Adipocyte (in vitro differentiated cells): ENCODE data around the gene PMEPA1.

Experiments
- DNase-seq: peaks from one replicate; pipeline ENCODE4 v3.0.0-alpha.2; 2015; ENCODE audit warnings: low read depth
- H3K27me3 ChIP-seq: replicated peaks from 2 replicates; pipeline ENCODE4 v1.7.0; 2013; ENCODE audit warnings: mild to moderate bottlenecking, low read length, moderate library complexity; ENCODE audit not compliant: control insufficient read depth, insufficient read depth
- H3K36me3 ChIP-seq: 2 replicates; pipeline ENCODE4 v1.7.0; 2013; ENCODE audit warnings: low read length, mild to moderate bottlenecking, moderate library complexity; ENCODE audit not compliant: control insufficient read depth, insufficient read depth, severe bottlenecking
- H3K4me1 ChIP-seq: 2 replicates; pipeline ENCODE4 v1.7.0; 2013; ENCODE audit warnings: mild to moderate bottlenecking, low read length, moderate library complexity; ENCODE audit not compliant: control insufficient read depth, insufficient read depth
- H3K4me3 ChIP-seq: 2 replicates; pipeline ENCODE4 v1.7.0; 2013; ENCODE audit warnings: mild to moderate bottlenecking, low read length, moderate library complexity
- H3K9ac ChIP-seq: 2 replicates; pipeline ENCODE4 v1.7.0; 2013; ENCODE audit warnings: mild to moderate bottlenecking, low read length, moderate library complexity
- H3K9me3 ChIP-seq: 2 replicates; pipeline ENCODE4 v1.7.0; 2013; ENCODE audit warnings: mild to moderate bottlenecking, low read length, moderate library complexity; ENCODE audit not compliant: control insufficient read depth

Gene PMEPA1

GRCh38 chr20:57601211-57601570, 108.6 kb downstream of the PMEPA1 start:
- DNase-seq: no peak
- no peak overlapping the region for H3K4me3 ChIP-seq
- no peaks in the 10 kb centered on the region for H3K36me3 ChIP-seq
- H3K4me1 ChIP-seq: no peaks in the 10 kb centered on the region
- H3K27me3 ChIP-seq: peaks cover 35% of the 10 kb centered on the region
- H3K9ac ChIP-seq: no peak overlapping the region
- H3K9me3 ChIP-seq: no peaks in the 10 kb centered on the region

GRCh38 chr20:57600320-57601210, 109.2 kb downstream of the PMEPA1 start:
- Histone ChIP-seq H3K27me3 (peaks cover 33% of the 10 kb centered on the region), H3K4me3 (no peak overlapping the region), H3K36me3 (no peaks in the 10 kb centered on the region), H3K9ac (no peak overlapping the region), H3K4me1 (no peaks in the 10 kb centered on the region), H3K9me3 (no peaks in the 10 kb centered on the region)
- DNase-seq: no peak

GRCh38 chr20:57598491-57598890, 111.3 kb downstream of the PMEPA1 start:
- no peaks in the 10 kb centered on the region for H3K4me1 ChIP-seq
- no peaks in the 10 kb centered on the region for H3K36me3 ChIP-seq
- DNase-seq: no peak
- no peaks in the 10 kb centered on the region for H3K9me3 ChIP-seq
- H3K27me3 ChIP-seq: peaks cover 32% of the 10 kb centered on the region
- H3K4me3 ChIP-seq: no peak overlapping the region
- no peak overlapping the region for H3K9ac ChIP-seq
